Measurements from ENCODE around the gene PAH.

The PAH gene

GRCh38 chr12:102916252-102917025 is 605 bp downstream of the PAH start:
- no peak for TF ChIP-seq FOXP2 (optimal IDR thresholded peaks at IDR 0.05; ENCODE audit: borderline replicate concordance, extremely low read depth, extremely low read length, insufficient read depth)
- TF ChIP-seq TAF1 (IDR thresholded peaks at IDR 0.05; ENCODE audit: borderline replicate concordance, insufficient read depth, low read length): no peak
- no peak for TF ChIP-seq POLR2AphosphoS5 (IDR thresholded peaks at IDR 0.05; ENCODE audit: low read depth, low read length)
- TF ChIP-seq SIN3A (IDR thresholded peaks at IDR 0.05; ENCODE audit: borderline replicate concordance, insufficient read depth, low read length): no peak
- TF ChIP-seq REST (IDR thresholded peaks at IDR 0.05; ENCODE audit: insufficient read depth in 1 of 2, low read depth in 2 of 2, low read length in 2 of 2): no peak

- no peak for TF ChIP-seq FOXP2 (optimal IDR thresholded peaks at IDR 0.05; ENCODE audit: borderline replicate concordance, extremely low read depth, extremely low read length, insufficient read depth)
- no peak for TF ChIP-seq TAF1 (IDR thresholded peaks at IDR 0.05; ENCODE audit: borderline replicate concordance, insufficient read depth, low read length)
- TF ChIP-seq REST (IDR thresholded peaks at IDR 0.05; ENCODE audit: insufficient read depth in 1 of 2, low read depth in 2 of 2, low read length in 2 of 2): no peak
- no peak for TF ChIP-seq SIN3A (IDR thresholded peaks at IDR 0.05; ENCODE audit: borderline replicate concordance, insufficient read depth, low read length)
- TF ChIP-seq POLR2AphosphoS5 (IDR thresholded peaks at IDR 0.05; ENCODE audit: low read depth, low read length): no peak
Measured at GRCh38 chr12:102913453-102914226, 3.4 kb downstream of the PAH start.

- no peak for TF ChIP-seq SIN3A (IDR thresholded peaks at IDR 0.05; ENCODE audit: borderline replicate concordance, insufficient read depth, low read length)
Measured at GRCh38 chr12:102912258-102912657, 4.8 kb downstream of the PAH start.

- no peak for TF ChIP-seq REST (IDR thresholded peaks at IDR 0.05; ENCODE audit: insufficient read depth in 1 of 2, low read depth in 2 of 2, low read length in 2 of 2)
- no peak for TF ChIP-seq TAF1 (IDR thresholded peaks at IDR 0.05; ENCODE audit: borderline replicate concordance, insufficient read depth, low read length)
Measured at GRCh38 chr12:102911320-102911719, 5.7 kb downstream of the PAH start.

- TF ChIP-seq POLR2AphosphoS5 (IDR thresholded peaks at IDR 0.05; ENCODE audit: low read depth, low read length): no peak
- no peak for TF ChIP-seq TAF1 (IDR thresholded peaks at IDR 0.05; ENCODE audit: borderline replicate concordance, insufficient read depth, low read length)
- TF ChIP-seq SIN3A (IDR thresholded peaks at IDR 0.05; ENCODE audit: borderline replicate concordance, insufficient read depth, low read length): no peak
- TF ChIP-seq REST (IDR thresholded peaks at IDR 0.05; ENCODE audit: insufficient read depth in 1 of 2, low read depth in 2 of 2, low read length in 2 of 2): no peak
- TF ChIP-seq FOXP2 (optimal IDR thresholded peaks at IDR 0.05; ENCODE audit: borderline replicate concordance, extremely low read depth, extremely low read length, insufficient read depth): no peak
Measured at GRCh38 chr12:102910792-102911191, 6.3 kb downstream of the PAH start.
